ENCODE data around the gene LATS1.
"Not testable (repeated sequence)": the region's sequence is repeated elsewhere in the genome, so short reads cannot be mapped to it uniquely, and the experiment has no call there.

LATS1 gene

GRCh38 chr6:149717588-149718458 is at the start of gene LATS1:
Gene LATS1 (minus strand): TSS chr6:149718101. CDS start chr6:149702126, 15,975 bp downstream.
- peak; percentile 91 for DNase-seq (ENCODE audit: low spot score)

DNA sequence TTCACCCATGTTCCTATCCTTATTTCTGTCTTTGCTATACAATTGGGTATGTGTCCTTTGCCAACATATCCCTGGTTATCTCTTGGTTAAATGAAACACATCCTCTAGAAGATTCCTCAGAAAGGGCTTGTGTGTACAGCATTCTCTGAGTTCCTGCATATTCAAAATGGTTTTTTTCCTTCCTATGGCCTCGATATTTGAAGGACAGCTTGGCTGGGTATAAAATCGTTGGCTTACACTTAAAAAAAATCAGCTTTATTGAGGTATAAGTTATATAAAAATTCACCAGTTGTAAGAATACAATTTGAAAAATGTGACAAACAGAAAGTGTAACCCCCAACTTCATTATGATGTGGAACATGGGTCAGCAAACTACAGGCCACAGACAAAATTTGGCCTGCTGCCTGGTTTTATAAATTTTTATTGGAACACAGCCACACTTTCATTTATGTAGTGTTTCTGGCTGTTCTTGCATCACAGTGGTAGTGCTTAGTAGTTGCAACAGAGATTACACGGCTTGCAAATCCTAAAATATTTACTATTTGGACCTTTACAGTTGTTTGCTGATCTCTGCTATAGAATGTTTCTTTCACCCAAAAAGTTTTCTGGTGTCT is 48.4 kb upstream of the LATS1 start:
- DNase-seq (ENCODE audit: low spot score): no peak

DNA sequence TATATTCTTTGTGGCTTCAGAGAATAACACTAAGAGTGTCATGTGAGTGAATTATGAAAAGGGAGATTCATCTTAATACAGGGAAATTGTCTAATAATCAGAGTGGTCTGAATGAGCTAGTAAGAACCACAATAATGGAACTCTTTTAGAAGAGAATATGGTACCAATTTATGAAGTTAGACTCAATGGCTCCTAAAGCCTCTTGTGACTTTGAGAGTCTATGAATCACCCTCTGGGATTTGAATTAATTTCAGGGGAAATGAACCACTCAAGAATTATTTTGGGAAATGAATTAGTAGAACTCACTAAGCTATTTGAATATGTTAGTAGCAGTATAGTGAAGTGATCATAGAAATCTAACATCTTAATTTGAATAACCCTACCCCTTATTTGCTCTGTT is 46.0 kb upstream of the LATS1 start:
- DNase-seq (ENCODE audit: low spot score): no peak

- DNase-seq (ENCODE audit: low spot score): no peak
Measured at GRCh38 chr6:149761438-149761837, 43.5 kb upstream of the LATS1 start.

DNA sequence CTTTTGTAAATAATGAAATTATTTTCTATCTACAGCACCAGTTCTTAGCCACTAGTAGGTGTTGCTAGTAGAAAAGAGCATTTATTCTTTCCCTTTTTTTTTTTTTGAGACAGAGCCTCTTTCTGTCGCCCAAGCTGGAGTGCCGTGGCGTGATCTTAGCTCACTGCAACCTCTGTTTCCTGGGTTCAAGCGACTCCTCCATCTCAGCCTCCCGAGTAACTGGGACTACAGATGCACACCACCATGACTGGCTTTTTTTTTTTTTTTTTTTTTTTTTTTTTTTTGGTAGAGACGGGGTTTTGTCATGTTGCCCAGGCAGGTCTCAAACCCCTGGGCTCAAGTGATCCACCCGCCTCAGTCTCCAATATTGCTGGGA is 38.3 kb upstream of the LATS1 start:
- DNase-seq (ENCODE audit: low spot score): no peak

DNA sequence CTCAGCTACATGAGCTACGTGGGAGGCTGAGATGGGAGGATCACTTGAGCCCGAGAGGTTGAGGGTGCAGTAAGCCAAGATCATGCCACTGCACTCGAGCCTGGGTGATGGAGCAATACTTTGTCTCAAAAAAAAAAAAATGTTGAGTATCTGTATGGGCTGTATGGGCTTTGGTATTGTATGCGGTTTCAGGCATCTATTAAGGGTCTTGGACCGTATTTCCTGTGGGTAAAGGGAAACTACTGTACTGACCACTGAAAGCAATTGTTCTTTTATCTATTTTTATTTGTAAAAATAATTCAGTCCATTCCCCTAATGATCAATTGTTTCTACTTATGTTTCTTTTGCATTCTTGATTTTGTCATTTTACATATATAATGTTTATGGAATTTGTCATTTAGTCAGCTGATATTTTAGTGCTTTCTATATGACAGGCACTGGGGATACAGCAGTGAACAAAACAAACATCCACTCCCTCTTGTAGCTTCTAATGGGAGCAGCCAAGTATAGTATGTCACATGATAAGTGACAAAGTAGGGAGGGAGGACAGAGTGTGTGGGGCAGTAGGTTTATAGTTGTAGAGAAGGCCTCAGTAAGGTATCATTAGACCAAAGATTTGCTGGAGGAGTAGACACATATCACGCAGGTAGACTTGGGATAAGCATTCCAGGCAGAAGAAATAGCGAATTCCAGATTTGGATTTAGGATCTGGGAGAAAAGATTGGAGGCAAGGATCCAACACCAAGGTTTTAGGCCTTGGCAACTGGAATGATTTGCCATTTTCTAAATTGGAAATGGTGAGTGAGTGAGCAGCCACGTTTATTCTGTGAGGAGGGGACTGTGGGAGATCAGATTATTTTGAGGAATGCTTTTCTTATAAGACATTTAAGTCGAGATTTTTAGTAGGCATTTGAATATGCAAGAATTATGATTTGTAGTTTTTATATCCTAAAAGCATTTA is 37.7 kb upstream of the LATS1 start:
- no peak for DNase-seq (ENCODE audit: low spot score)

DNA sequence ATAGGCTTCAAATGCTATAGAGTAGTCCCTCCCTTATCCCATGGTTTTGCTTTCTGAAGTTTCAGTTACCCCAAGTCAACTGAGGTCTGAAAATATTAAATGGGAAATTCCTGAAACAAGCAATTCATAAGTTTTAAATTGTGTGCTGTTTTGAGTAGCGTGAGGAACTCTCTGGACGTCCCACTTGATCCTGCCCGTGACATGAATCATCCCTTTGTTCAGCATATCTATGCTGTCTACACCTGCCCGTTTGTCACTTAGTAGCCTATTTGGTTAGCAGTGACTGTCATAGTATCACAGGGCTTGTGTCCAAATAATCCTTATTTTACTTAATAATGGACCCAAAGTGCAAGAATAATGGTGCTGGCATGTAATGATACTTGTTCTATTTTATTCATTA is 36.6 kb upstream of the LATS1 start:
- DNase-seq (ENCODE audit: low spot score): no peak

- DNase-seq (ENCODE audit: low spot score): not testable (repeated sequence)
Measured at GRCh38 chr6:149753374-149753637, 35.4 kb upstream of the LATS1 start.

- no peak for DNase-seq (ENCODE audit: low spot score)
Measured at GRCh38 chr6:149752600-149753373, 34.9 kb upstream of the LATS1 start.

- not testable (repeated sequence) for DNase-seq (ENCODE audit: low spot score)
Measured at GRCh38 chr6:149751920-149752319, 34.0 kb upstream of the LATS1 start.

DNA sequence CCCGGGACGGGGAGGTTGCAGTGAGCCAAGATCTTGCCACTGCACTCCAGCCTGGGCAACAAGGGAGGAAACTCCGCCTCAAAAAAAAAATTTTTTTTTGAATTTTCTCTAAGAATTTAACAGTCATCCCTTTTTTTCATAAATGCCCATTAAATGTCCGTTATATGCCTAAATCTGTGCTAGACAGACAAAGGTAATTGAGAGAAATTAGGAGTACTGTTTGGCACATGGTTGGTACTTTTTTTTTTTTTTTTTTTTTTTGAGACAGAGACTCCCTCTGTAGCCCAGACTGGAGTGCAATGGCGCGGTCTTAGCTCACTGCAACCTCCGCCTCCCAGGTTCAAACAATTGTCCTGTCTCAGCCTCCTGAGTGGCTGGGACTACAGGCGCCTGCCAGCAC is 33.3 kb upstream of the LATS1 start:
- DNase-seq (ENCODE audit: low spot score): no peak

GRCh38 chr6:149750136-149750609 is 32.3 kb upstream of the LATS1 start:
- DNase-seq (ENCODE audit: low spot score): peak; percentile 65

GRCh38 chr6:149749594-149750135 is 31.8 kb upstream of the LATS1 start, which contains the start of gene PCMT1:
Gene PCMT1 (plus strand): TSS chr6:149749741. CDS start chr6:149749902, 161 bp downstream.
- peak; percentile 97 for DNase-seq (ENCODE audit: low spot score)

DNA sequence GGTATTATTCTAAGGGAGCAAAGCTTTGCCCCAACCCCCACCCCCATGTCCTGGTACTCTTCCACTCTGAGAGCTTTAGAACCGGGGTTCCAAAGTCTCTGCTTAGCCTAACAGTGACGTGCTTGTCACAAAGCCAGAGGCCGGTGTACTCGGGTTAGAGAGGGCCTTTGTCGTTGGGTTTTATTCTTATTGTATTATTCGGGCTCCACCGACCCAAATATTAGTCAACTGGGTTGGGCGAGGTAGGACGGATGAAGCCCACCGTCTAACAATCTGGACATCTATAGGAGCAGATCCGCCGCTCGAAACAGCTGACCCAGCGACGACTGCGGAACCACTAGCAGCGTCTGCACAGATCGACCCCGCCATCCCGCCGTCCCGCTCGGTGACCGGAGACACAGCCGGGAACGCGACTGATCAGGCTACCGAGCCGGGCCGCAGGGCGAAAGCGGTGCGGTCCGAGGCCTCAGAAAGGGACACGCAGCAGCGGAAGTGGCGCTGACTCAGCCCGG is 31.2 kb upstream of the LATS1 start:
- DNase-seq (ENCODE audit: low spot score): not testable (repeated sequence)

DNA sequence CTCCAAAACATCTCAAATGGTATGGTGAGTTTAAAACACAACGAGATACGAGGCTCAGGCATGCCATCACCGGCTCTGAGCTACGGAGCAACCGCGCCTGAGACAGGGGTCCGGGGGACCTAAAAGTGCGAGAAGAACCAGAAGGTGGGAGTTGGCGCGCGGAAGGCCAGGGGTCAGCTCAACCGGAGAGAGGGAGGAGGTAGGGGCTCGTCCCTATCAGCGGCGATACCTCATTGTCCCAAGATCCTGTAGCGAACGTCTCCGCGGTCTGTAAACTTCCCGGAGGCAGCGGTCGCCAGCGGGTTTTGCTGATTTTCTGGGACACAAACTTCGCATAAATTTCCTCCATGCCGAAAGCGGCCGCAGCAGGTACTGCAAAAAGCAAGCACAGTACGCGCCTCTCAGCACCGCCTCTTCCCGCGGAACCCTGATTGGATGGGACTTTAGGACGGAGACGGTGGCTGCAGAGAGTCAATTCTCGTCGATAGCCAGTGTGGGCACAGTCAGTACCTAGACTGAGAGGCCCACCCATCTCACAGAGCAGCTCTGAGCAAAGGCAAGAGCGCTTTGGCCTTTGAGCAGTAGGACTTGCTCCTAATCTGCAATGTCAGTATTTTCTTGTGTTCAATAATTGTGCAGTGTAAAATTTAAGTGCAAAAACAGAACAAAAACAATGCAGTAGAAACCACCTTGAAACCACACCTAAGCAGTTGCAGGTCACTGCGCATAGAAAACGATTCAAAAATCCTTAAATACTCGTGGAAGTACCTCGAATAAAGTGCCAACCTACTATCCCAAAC is 28.4 kb upstream of the LATS1 start, which contains the start of gene NUP43:
TSS of gene NUP43 (minus strand) at position 383 of the 800 bp plus-strand sequence. CDS start at position 349, 34 bp downstream.
- peak; percentile 93 for DNase-seq (ENCODE audit: low spot score)

- not testable (repeated sequence) for DNase-seq (ENCODE audit: low spot score)
Measured at GRCh38 chr6:149745252-149745651, 27.4 kb upstream of the LATS1 start.

- DNase-seq (ENCODE audit: low spot score): no peak
Measured at GRCh38 chr6:149734915-149735314, 17.0 kb upstream of the LATS1 start.

DNA sequence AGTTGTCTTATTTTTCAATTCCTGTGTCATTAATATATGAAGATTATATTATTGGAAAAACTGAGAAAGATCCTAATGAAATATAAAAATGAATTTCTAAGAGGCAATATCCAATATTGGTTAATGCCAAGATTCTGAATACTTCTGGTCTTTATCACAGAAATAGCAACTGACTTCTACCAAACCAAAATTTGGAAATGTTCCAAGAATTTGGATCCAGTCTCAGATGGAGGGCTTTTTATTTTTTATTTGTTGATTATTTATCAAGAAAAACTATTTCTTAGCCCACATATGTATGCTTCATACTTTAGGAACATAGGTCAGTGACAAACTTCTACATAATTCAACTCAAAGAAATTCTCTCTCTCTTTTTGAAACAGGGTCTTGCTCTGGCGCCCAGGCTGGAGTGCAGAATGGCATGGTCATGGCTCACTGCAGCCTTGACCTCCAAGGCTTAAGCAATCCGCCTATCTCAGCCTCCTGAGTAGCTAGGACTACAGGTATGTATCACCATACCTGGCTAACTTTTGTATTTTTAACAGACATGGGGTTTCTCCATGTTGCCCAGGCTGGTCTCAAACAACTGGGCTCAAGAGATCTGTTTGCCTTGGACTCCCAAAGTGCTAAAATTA is 15.3 kb upstream of the LATS1 start:
- no peak for DNase-seq (ENCODE audit: low spot score)

DNA sequence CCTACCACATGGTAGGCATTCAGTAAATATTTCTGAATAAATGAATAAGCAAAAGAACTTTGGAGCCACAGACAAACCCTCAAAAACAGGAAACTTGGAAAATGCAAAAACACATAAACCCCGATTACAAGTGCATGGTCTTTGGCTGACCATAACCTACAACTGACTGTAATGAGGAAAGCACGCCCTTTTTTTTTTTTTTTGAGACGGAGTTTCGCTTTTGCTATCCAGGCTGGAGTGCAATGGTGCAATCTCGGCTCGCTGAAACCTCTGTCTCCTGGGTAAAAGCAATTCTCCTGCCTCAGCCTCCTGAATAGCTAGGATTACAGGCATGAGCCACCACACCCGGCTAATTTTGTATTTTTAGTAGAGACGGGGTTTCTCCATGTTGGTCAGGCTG is 11.9 kb upstream of the LATS1 start:
- DNase-seq (ENCODE audit: low spot score): no peak
